Stimulated activated CD4-positive, alpha-beta T cell treated with anti-CD3 and anti-CD28 coated beads, Interleukin-1b, Interleukin-23, amount 100 ng/mL, for 1 hour (primary cell): ENCODE measurements around the gene NLRP12.
"Not testable (repeated sequence)": the region's sequence is repeated elsewhere in the genome, so short reads cannot be mapped to it uniquely, and the experiment has no call there.

Experiments used
- DNase-seq, 2 donors: peaks; one replicate each; pipeline ENCODE4 v3.0.0-alpha.2; 2020; ENCODE audit warnings: low read depth in 2 of 2

NLRP12 gene

GRCh38 chr19:53824134-53824611 is at the start of gene NLRP12:
TSS of gene NLRP12 (minus strand) at chr19:53824314. CDS start at chr19:53824174, 140 bp downstream.
- DNase-seq, result no peak

GRCh38 chr19:53872762-53873161 is 48.6 kb upstream of the NLRP12 start:
- no peak for DNase-seq

GRCh38 chr19:53871454-53871853 is 47.3 kb upstream of the NLRP12 start:
- no peak for DNase-seq

GRCh38 chr19:53870485-53870844 is 46.4 kb upstream of the NLRP12 start:
- DNase-seq, result no peak

GRCh38 chr19:53869805-53870484 is 45.8 kb upstream of the NLRP12 start:
- not testable (repeated sequence) for DNase-seq

GRCh38 chr19:53868892-53869804 is 45.0 kb upstream of the NLRP12 start:
- peak; percentile 62 to 80 for DNase-seq

- DNase-seq, result no peak
Observed at GRCh38 chr19:53868091-53868891, 44.2 kb upstream of the NLRP12 start.

GRCh38 chr19:53867225-53868090 is 43.3 kb upstream of the NLRP12 start, which contains the start of gene MYADM:
TSS of gene MYADM (plus strand) at chr19:53867883. CDS start at chr19:53873530, 5,647 bp downstream.
- DNase-seq, result peak; percentile 99 to 100

GRCh38 chr19:53866865-53867224 is 42.7 kb upstream of the NLRP12 start:
- DNase-seq, result no peak

- no peak for DNase-seq
Observed at GRCh38 chr19:53865918-53866864, 42.1 kb upstream of the NLRP12 start.

- no peak for DNase-seq
Observed at GRCh38 chr19:53865523-53865917, 41.4 kb upstream of the NLRP12 start.

- DNase-seq, result no peak
Observed at GRCh38 chr19:53864308-53864836, 40.3 kb upstream of the NLRP12 start.

GRCh38 chr19:53853707-53854106 is 29.6 kb upstream of the NLRP12 start:
- DNase-seq, result no peak

GRCh38 chr19:53849237-53849676 is 25.1 kb upstream of the NLRP12 start:
- no peak for DNase-seq

GRCh38 chr19:53847555-53847954 is 23.4 kb upstream of the NLRP12 start:
- DNase-seq, result no peak

- no peak for DNase-seq
Observed at GRCh38 chr19:53844849-53845246, 20.7 kb upstream of the NLRP12 start.

- not testable (repeated sequence) for DNase-seq
Observed at GRCh38 chr19:53840914-53841313, 16.8 kb upstream of the NLRP12 start.

- not testable (repeated sequence) for DNase-seq
Observed at GRCh38 chr19:53840241-53840640, 16.1 kb upstream of the NLRP12 start.

GRCh38 chr19:53838446-53838845 is 14.3 kb upstream of the NLRP12 start:
- DNase-seq, result not testable (repeated sequence)
